ENCODE data around the gene TUBGCP6.

- no peak for TF ChIP-seq EZH2 (IDR thresholded peaks at IDR 0.05)
- no peak for TF ChIP-seq POLR2AphosphoS5 (IDR thresholded peaks at IDR 0.05; ENCODE audit: borderline replicate concordance, low read depth, low read length)
- TF ChIP-seq FOXP2 (optimal IDR thresholded peaks at IDR 0.05; ENCODE audit: control extremely low read depth, extremely low read length, insufficient read depth): no peak
Measured at GRCh38 chr22:50278461-50278860, 33.6 kb upstream of the TUBGCP6 start.
